MCF 10A (cell line): Measurements from ENCODE around the gene LCLAT1. TPM values are rescaled to one million over a fixed set of nuclear protein-coding genes. Genes with fewer than 3 reads are reported as not detected.

ENCODE experiments used
- BruUV-seq: library from RNA; stranded (reverse); fragments of 400-500 nt; replicated peaks from 2 replicates; lab custom pipeline; 2021; lab: Mats Ljungman, UMichigan
- CTCF ChIA-PET: fragments of 300-600 bp; sonication (Branson Sonifier 250); formaldehyde crosslinking; extraction: SDS; loops from one replicate; lab custom pipeline; 2021; ENCODE audit warnings: antibody characterized with exemption, inconsistent platforms; lab: Yijun Ruan, JAX
- POLR2A ChIA-PET: fragments of 300-600, 350-650 bp; sonication (Branson Sonifier 250); formaldehyde crosslinking; extraction: SDS; loops from one replicate; lab custom pipeline; 2020; ENCODE audit warnings: antibody characterized with exemption, inconsistent platforms; lab: Yijun Ruan, JAX
- DNase-seq: peaks from one replicate; pipeline ENCODE4 v3.0.0-alpha.2; 2018; ENCODE audit not compliant: unreplicated experiment
- H3K27ac Mint-ChIP-seq: one replicate; pipeline ENCODE4 v1.8.0; 2022; ENCODE audit warnings: mild to moderate bottlenecking, low read depth, mixed read lengths; ENCODE audit not compliant: unreplicated experiment
- H3K27me3 Mint-ChIP-seq: one replicate; pipeline ENCODE4 v1.8.0; 2022; ENCODE audit warnings: mixed read lengths; ENCODE audit not compliant: insufficient read depth, unreplicated experiment
- H3K36me3 Mint-ChIP-seq: one replicate; pipeline ENCODE4 v1.8.0; 2022; ENCODE audit warnings: mild to moderate bottlenecking, moderate library complexity, mixed read lengths; ENCODE audit not compliant: insufficient read depth, unreplicated experiment
- H3K4me1 Mint-ChIP-seq: one replicate; pipeline ENCODE4 v1.8.0; 2022; ENCODE audit warnings: mixed read lengths; ENCODE audit not compliant: insufficient read depth, unreplicated experiment
- H3K4me3 Mint-ChIP-seq: one replicate; pipeline ENCODE4 v1.8.0; 2022; ENCODE audit warnings: mild to moderate bottlenecking, moderate library complexity, mixed read lengths; ENCODE audit not compliant: unreplicated experiment
- H3K9me3 Mint-ChIP-seq: one replicate; pipeline ENCODE4 v1.8.0; 2022; ENCODE audit warnings: mixed read lengths; ENCODE audit not compliant: unreplicated experiment
- CTCF ChIP-seq: fragments of 200-600 bp; IDR thresholded peaks from one replicate; pipeline ENCODE4 v1.8.0; 2022; ENCODE audit warnings: antibody characterized with exemption, mild to moderate bottlenecking; ENCODE audit not compliant: unreplicated experiment
- intact Hi-C: fragments of 100-400 bp; cut with micrococcal nuclease; formaldehyde crosslinking; loops from 2 replicates; pipeline ENCODE4 v1.14.1; 2022
- total RNA-seq: library from RNA; stranded (reverse); gene quantifications from 2 replicates; pipeline ENCODE4 v1.2.3, GENCODE V29; 2022

The LCLAT1 gene
- total RNA-seq, 1 experiment from 2014 or later: 27.5 TPM

DNA sequence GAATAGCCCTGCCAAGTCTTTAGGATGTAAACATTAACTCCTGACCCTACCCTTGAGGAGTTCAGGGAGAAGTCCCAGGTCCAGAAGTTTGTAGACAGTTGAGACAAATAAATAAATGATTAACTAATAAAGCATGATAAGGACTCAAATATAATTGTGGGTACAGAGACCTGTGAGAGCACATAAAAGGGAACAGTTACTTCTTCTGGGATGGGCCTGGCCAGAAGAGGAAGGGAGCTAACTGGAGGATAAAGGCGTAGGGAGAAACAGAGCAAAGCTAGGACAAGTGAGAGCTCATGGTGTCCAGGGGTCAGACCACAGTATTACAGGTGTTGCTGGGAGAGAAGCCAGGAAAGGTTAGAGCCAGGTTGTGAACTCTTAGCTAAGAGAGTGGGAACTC is 3.0 kb downstream of the LCLAT1 start:
- DNase-seq: no peak
- Mint-ChIP-seq H3K27me3 (no peaks in the 10 kb centered on the region), H3K4me3 (no peak overlapping the region), H3K27ac (peak overlapping the region; percentile 55), H3K36me3 (no peaks in the 10 kb centered on the region), H3K9me3 (no peaks in the 10 kb centered on the region), H3K4me1 (peaks cover 4% of the 10 kb centered on the region)
- POLR2A ChIA-PET: interaction anchor here (0.6 to 0.7 kb wide), 2 partner anchors 35 to 213 kb away, joined by 3 read pairs; no protein-coding TSS in a partner anchor
- no peak for TF ChIP-seq CTCF
- CTCF ChIA-PET: interaction anchor here (0.5 to 1.7 kb wide), 3 partner anchors 28 to 261 kb away, joined by 3 to 9 read pairs (median 3); no protein-coding TSS in a partner anchor
- no TSS peak for BruUV-seq
- intact Hi-C loops: no loop called here

- no peak overlapping the region for H3K4me3 Mint-ChIP-seq
- peaks cover 10% of the 10 kb centered on the region for H3K4me1 Mint-ChIP-seq
- H3K27me3 Mint-ChIP-seq: no peaks in the 10 kb centered on the region
- CTCF ChIA-PET: interaction anchor here (2.1 kb wide), 1 partner anchor 288 kb away, joined by 6 read pairs; no protein-coding TSS in a partner anchor
- no peak for DNase-seq
- no TSS peak for BruUV-seq
- no peak for TF ChIP-seq CTCF
- H3K27ac Mint-ChIP-seq: no peak overlapping the region
- H3K9me3 Mint-ChIP-seq: no peaks in the 10 kb centered on the region
- H3K36me3 Mint-ChIP-seq: no peaks in the 10 kb centered on the region
- POLR2A ChIA-PET: no interaction called here
- intact Hi-C loops: no loop called here
Measured at GRCh38 chr2:30453498-30453897, 6.5 kb downstream of the LCLAT1 start.

GRCh38 chr2:30454571-30454970 is 7.5 kb downstream of the LCLAT1 start:
- ChIA-PET CTCF (interaction anchor here (0.6 to 2.1 kb wide), 6 partner anchors 192 to 1500 kb away, joined by 3 to 6 read pairs (median 3); no protein-coding TSS in a partner anchor), POLR2A (no interaction called here)
- H3K36me3 Mint-ChIP-seq: no peaks in the 10 kb centered on the region
- no TSS peak for BruUV-seq
- no peak for DNase-seq
- intact Hi-C loops: no loop called here
- H3K27me3 Mint-ChIP-seq: no peaks in the 10 kb centered on the region
- H3K9me3 Mint-ChIP-seq: no peaks in the 10 kb centered on the region
- H3K27ac Mint-ChIP-seq: no peak overlapping the region
- TF ChIP-seq CTCF: no peak
- peaks cover 6% of the 10 kb centered on the region for H3K4me1 Mint-ChIP-seq
- no peak overlapping the region for H3K4me3 Mint-ChIP-seq

DNA sequence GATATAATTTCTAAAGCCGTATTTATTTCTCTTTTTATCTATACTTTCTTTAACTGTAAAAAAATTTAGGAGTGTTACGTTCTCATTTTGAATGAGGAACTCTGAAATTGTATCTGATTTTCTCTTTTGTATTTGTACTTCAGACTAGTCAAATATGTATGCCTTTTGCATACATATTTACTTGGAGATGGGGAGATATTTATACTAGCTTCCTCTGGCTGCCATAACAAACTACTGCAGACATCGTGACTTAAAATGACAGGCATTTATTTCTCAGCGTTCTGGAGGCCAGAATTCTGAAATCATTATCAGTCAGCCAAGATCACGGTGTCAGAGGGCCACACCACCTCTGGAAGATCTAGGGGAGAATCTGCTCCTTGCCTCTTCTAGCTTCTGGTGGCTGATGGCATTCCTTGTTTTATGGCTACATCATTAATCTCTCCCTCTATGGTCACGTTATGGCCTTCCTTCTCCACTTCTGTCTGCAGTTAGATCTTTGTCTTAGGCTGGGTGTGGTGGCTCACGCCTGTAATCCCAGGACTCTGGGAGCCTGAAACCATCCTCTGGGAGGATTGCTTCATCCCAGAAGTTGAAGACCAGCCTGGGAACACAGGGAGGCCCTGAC is 8.2 kb downstream of the LCLAT1 start:
- no peak for DNase-seq
- no peaks in the 10 kb centered on the region for H3K27me3 Mint-ChIP-seq
- peaks cover 6% of the 10 kb centered on the region for H3K4me1 Mint-ChIP-seq
- TF ChIP-seq CTCF: no peak
- no peaks in the 10 kb centered on the region for H3K36me3 Mint-ChIP-seq
- intact Hi-C loops: no loop called here
- ChIA-PET POLR2A (interaction anchor here (0.6 kb wide), 1 partner anchor 10 kb away, joined by 4 read pairs; no protein-coding TSS in a partner anchor), CTCF (interaction anchor here (0.8 to 1.0 kb wide), 2 partner anchors 246 to 252 kb away, joined by 3 read pairs; no protein-coding TSS in a partner anchor)
- no TSS peak for BruUV-seq
- no peak overlapping the region for H3K4me3 Mint-ChIP-seq
- H3K9me3 Mint-ChIP-seq: no peaks in the 10 kb centered on the region
- H3K27ac Mint-ChIP-seq: no peak overlapping the region
